Gastrocnemius medialis (tissue), 4 donors: Measurements from ENCODE around the gene RPUSD2. TPM values are rescaled to one million over a fixed set of nuclear protein-coding genes. Genes with fewer than 3 reads are reported as not detected.
"Not testable (repeated sequence)": the region's sequence is repeated elsewhere in the genome, so short reads cannot be mapped to it uniquely, and the experiment has no call there.

Experiments
- ATAC-seq, 2 donors: fragments of 150-250 bp; one replicate each; pipeline ENCODE4 v1.9.1; 2016
- DNase-seq, 2 donors: peaks; one replicate each; pipeline ENCODE4 v3.0.0-alpha.2; 2019
- H3K27ac ChIP-seq, 4 donors: fragments of 200-600 bp; sonication (generic); 1 replicate in 1 of 4; 2 replicates in 3 of 4; pipeline ENCODE4 v1.5.1; 2016 to 2018; ENCODE audit warnings: mild to moderate bottlenecking in 2 of 4, moderate library complexity in 1 of 4
- H3K27me3 ChIP-seq, 3 donors: fragments of 200-600 bp; sonication (generic) in 2 of 3; 1 replicate in 1 of 3; 2 replicates in 2 of 3; pipeline versions ENCODE4 v1.5.1 to v1.6.0; 2016 to 2019; ENCODE audit warnings: mild to moderate bottlenecking in 1 of 3, moderate library complexity in 1 of 3
- H3K36me3 ChIP-seq, 2 donors: fragments of 200-600 bp; sonication (generic) in 1 of 2; one replicate each; pipeline ENCODE4 v1.5.1; 2017 to 2018
- H3K4me1 ChIP-seq, 2 donors: fragments of 200-600 bp; sonication (generic) in 1 of 2; one replicate each; pipeline ENCODE4 v1.5.1; 2016 to 2017; ENCODE audit warnings: mild to moderate bottlenecking in 2 of 2
- H3K4me3 ChIP-seq, 4 donors: fragments of 200-600 bp; sonication (generic) in 3 of 4; 1 replicate in 1 of 4; 2 replicates in 3 of 4; pipeline ENCODE4 v1.5.1; 2016 to 2019; ENCODE audit warnings: mild to moderate bottlenecking in 2 of 4
- H3K9me3 ChIP-seq, 3 donors: fragments of 200-600 bp; sonication (generic) in 2 of 3; 1 replicate in 1 of 3; 2 replicates in 2 of 3; pipeline ENCODE4 v1.5.1; 2016 to 2019
- POLR2A ChIP-seq, 2 donors: fragments of 450-650 bp; IDR thresholded peaks; one replicate each; pipeline ENCODE4 v1.6.1; 2017; ENCODE audit warnings: antibody characterized with exemption in 2 of 2, mild to moderate bottlenecking in 2 of 2, moderate library complexity in 2 of 2
- in situ Hi-C, 4 donors: fragments of 200-750 bp; cut with MboI; loops; one replicate each; pipeline versions ENCODE4 v1.15.0 to v1.8.0; 2017; ENCODE audit warnings: low sequenced_read_pairs in 4 of 4
- intact Hi-C: fragments of 100-400 bp; cut with DNase I; formaldehyde crosslinking; loops from one replicate; pipeline ENCODE4 v1.15.1; 2023; ENCODE audit warnings: low total_unique reads
- total RNA-seq, 4 donors: library from RNA; depleted of rRNA; stranded (reverse); fragments of >200 nt; gene quantifications; one replicate each; pipeline versions ENCODE4 v1.1.0 to v1.2.3, GENCODE V29; 2016
- TF ChIP-seq, protein P1 (sequence below), 5 experiments: fragments of 450-650 bp in 3 of 5; fragments of 200-600 bp in 2 of 5; sonication (generic) in 2 of 5; IDR thresholded peaks in 4 of 5; conservative IDR thresholded peaks in 1 of 5; 1 replicate in 4 of 5; 2 replicates in 1 of 5; pipeline ENCODE4 v1.5.1; 2016 to 2019; ENCODE audit warnings: antibody characterized with exemption in 5 of 5, mild to moderate bottlenecking in 3 of 5, moderate library complexity in 3 of 5

Gene RPUSD2
- total RNA-seq, 4 donors from 2014 or later = 4.5 to 9.1 (median 6.5) TPM

DNA sequence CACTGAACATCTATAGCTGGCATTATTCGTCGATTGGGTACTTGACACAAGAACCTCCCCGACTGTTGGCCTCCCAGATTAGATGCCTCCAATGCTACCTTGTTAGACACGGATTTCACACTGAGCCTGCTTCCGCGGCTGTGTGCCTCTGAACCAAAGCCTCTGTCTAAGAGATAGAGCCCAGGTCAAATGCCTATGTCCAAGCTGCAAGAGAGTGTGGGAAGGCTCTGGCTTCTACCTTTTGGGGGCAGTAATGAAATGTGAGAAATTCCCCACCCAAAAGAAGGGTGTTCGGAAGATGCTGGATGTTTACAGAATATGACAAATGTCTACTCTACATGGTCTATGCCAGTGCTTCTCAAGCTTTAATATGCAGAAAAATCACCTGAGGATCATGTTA is 2.0 kb upstream of the RPUSD2 start:
- no peak overlapping the region for H3K4me3 ChIP-seq
- ATAC-seq = no peak

DNA sequence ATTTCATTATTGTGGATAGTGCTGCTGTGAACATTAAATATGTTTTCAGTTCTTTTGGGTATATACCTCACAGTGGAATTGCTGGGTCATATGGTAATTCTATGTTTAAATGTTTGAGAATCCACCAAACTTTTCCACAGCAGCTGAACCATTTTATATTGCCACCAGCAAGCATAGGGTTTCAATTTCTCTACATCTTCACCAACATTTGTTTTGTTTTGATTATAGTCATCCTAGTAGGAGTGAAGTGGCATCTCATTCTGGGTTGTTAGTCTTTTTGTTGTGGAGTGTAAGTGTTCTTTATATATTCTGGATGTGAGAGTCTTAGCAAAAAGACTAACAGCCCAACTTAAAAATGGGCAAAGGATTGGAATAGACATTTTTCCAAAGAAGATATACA is 6.0 kb downstream of the RPUSD2 start:
- Histone ChIP-seq H3K4me3 (no peak overlapping the region), H3K27me3 (no peaks in the 10 kb centered on the region), H3K9me3 (no peaks in the 10 kb centered on the region), H3K4me1 (peaks cover 6 to 7% of the 10 kb centered on the region in 2 donors), H3K27ac (no peak overlapping the region), H3K36me3 (peaks cover 0 to 32% of the 10 kb centered on the region in 2 donors)
- intact Hi-C loops = no loop called here
- ATAC-seq (no peak), DNase-seq (no peak)
- TF ChIP-seq POLR2A (IDR thresholded peaks at IDR 0.05) = no peak
- TF ChIP-seq, protein P1, sequence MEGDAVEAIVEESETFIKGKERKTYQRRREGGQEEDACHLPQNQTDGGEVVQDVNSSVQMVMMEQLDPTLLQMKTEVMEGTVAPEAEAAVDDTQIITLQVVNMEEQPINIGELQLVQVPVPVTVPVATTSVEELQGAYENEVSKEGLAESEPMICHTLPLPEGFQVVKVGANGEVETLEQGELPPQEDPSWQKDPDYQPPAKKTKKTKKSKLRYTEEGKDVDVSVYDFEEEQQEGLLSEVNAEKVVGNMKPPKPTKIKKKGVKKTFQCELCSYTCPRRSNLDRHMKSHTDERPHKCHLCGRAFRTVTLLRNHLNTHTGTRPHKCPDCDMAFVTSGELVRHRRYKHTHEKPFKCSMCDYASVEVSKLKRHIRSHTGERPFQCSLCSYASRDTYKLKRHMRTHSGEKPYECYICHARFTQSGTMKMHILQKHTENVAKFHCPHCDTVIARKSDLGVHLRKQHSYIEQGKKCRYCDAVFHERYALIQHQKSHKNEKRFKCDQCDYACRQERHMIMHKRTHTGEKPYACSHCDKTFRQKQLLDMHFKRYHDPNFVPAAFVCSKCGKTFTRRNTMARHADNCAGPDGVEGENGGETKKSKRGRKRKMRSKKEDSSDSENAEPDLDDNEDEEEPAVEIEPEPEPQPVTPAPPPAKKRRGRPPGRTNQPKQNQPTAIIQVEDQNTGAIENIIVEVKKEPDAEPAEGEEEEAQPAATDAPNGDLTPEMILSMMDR (IDR thresholded peaks at IDR 0.05 in 4 of 5, conservative IDR thresholded peaks at IDR 0.05 in 1 of 5) = no peak
- in situ Hi-C loops = loop anchor here in 1 of 4 donors (10.0 kb wide), 1 partner anchor 60 kb away; no protein-coding TSS in a partner anchor

More for the DNA sequence above, 2.0 kb upstream of the RPUSD2 start:
- Histone ChIP-seq H3K4me1 (peaks cover 31 to 44% of the 10 kb centered on the region in 2 donors), H3K36me3 (peaks cover 0 to 11% of the 10 kb centered on the region in 2 donors), H3K9me3 (no peaks in the 10 kb centered on the region), H3K27me3 (no peaks in the 10 kb centered on the region), H3K27ac (no peak overlapping the region)
- DNase-seq = no peak
- TF ChIP-seq POLR2A (IDR thresholded peaks at IDR 0.05) = no peak
- TF ChIP-seq, protein P1 (IDR thresholded peaks at IDR 0.05 in 4 of 5, conservative IDR thresholded peaks at IDR 0.05 in 1 of 5) = no peak
- intact Hi-C loops = loop anchor here (5.0 to 10.0 kb wide), 4 partner anchors 50 to 462 kb away; partner anchors contain the start of genes BAHD1, BMF and RMDN3
- in situ Hi-C loops = no loop called here

DNA sequence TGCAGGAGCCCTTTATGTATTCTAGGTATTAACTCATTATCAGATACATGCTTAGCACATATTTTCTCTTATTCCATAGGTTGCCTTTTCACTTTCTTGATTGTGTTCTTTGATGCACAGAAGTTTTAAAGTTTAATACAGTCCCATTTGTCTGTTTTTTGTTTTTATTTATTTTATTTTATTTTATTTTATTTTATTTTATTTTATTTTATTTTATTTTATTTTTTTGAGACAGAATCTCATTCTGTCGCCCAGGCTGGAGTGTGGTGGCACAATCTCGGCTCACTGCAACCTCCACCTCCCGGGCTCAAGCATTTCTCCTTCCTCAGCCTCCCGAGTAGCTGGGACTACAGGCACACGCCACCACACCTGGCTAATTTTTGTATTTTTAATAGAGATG is 7.8 kb downstream of the RPUSD2 start:
- intact Hi-C loops, ATAC-seq, DNase-seq, H3K9me3 ChIP-seq, H3K27ac ChIP-seq, H3K27me3 ChIP-seq, H3K4me3 ChIP-seq, H3K4me1 ChIP-seq: not testable (repeated sequence)
- H3K36me3 ChIP-seq = peaks cover 0 to 24% of the 10 kb centered on the region in 2 donors
- in situ Hi-C loops = loop anchor here in 1 of 4 donors (10.0 kb wide), 1 partner anchor 62 kb away; no protein-coding TSS in a partner anchor

DNA sequence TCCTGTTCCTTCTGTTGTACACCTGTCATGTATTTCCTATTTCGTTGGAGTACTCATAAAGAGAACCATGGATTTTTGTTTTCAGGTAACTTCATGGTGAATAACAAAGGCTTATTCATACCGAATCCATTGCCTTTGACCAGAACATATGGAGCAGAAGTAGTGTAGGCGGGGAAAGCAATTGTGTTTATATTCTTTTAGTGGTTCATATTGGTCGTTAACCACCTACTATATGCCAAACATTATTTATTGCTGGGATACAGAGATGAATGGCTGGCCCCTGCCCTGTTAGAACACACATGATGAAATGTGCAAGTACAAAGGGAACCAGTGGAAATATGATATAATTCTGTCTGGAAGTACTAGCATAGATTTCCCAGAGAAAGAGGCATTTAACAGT is 9.8 kb downstream of the RPUSD2 start:
- no peak for DNase-seq
- Histone ChIP-seq H3K27me3 (no peaks in the 10 kb centered on the region), H3K9me3 (no peaks in the 10 kb centered on the region), H3K27ac (no peak overlapping the region), H3K36me3 (peaks cover 0 to 12% of the 10 kb centered on the region in 2 donors), H3K4me1 (no peaks in the 10 kb centered on the region), H3K4me3 (no peak overlapping the region)
- in situ Hi-C loops (loop anchor here in 1 of 4 donors (10.0 kb wide), 1 partner anchor 64 kb away; no protein-coding TSS in a partner anchor), intact Hi-C loops (no loop called here)
- ATAC-seq = no peak
- TF ChIP-seq POLR2A (IDR thresholded peaks at IDR 0.05) = no peak
- TF ChIP-seq, protein P1 (IDR thresholded peaks at IDR 0.05 in 4 of 5, conservative IDR thresholded peaks at IDR 0.05 in 1 of 5) = no peak

DNA sequence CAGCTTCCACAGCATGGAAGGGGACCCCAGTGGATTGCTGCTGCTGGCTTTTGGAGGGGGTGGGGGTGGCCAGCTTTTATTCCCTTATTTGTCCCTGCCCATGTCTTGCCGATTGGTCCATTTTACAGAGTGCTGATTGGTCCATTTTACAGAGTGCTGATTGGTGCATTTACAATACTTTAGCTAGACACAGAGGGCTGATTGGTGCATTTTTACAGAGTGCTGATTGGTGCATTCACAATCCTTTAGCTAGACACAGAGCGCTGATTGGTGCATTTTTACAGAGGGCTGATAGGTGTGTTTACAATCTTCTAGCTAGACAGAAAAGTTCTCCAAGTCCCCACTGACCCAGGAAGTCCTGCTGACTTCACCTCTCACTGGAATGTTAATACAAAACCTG is 12.7 kb downstream of the RPUSD2 start:
- in situ Hi-C loops, H3K27me3 ChIP-seq, H3K9me3 ChIP-seq, DNase-seq, intact Hi-C loops, H3K4me3 ChIP-seq, H3K36me3 ChIP-seq, ATAC-seq, H3K27ac ChIP-seq, H3K4me1 ChIP-seq: not testable (repeated sequence)
